Activated CD4-positive, alpha-beta T cell treated with anti-CD3 and anti-CD28 coated beads for 48 hours (primary cell): ENCODE measurements around the gene NLRP3.
"Not testable (repeated sequence)": the region's sequence is repeated elsewhere in the genome, so short reads cannot be mapped to it uniquely, and the experiment has no call there.

Source experiments
- DNase-seq: peaks from one replicate; pipeline ENCODE4 v3.0.0-alpha.2; 2020

The NLRP3 gene

GRCh38 chr1:247472035-247472434, 56.1 kb downstream of the NLRP3 start:
- no peak for DNase-seq

DNA sequence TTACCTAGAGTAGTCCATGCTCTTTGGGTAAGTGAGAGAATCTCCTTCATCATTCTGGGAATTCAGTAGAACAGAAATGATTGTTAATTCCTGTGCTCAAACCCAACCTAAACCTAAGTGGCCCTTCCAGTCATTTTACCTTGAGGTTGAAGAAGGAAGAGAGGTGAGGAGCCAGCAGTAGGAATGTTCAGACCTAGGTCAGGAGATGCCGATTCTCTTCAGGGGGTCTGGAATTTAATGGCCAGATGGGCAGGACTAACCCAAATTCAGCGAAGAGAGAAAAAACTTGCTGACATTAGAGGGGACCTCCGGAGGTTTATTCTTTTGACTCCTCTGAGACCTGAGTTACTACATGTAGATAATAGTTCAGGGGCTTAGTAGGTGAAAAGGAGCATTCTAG, 58.4 kb downstream of the NLRP3 start:
- no peak for DNase-seq

DNA sequence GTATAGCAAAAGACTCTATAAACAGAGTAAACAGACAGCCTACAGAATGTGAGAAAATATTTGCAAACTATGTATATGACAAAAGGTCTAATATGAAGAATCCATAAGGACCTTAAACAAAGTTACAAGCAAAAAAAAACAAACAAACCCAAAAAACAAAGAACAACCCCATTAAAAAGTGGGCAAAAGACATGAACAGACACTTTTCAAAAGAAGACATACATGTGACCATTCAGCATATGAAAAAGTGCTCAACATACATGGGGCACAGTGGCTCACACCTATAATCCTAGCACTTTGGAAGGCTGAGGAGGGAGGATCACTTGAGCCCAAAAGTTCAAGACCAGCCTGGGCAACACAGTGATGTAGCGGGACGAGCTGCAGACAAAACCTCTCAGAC, 59.8 kb downstream of the NLRP3 start:
- no peak for DNase-seq

- DNase-seq = not testable (repeated sequence)
These were observed 60.5 kb downstream of the NLRP3 start for GRCh38 chr1:247476328-247477058.

- no peak for DNase-seq
These were observed 66.8 kb downstream of the NLRP3 start for GRCh38 chr1:247482747-247483146.

DNA sequence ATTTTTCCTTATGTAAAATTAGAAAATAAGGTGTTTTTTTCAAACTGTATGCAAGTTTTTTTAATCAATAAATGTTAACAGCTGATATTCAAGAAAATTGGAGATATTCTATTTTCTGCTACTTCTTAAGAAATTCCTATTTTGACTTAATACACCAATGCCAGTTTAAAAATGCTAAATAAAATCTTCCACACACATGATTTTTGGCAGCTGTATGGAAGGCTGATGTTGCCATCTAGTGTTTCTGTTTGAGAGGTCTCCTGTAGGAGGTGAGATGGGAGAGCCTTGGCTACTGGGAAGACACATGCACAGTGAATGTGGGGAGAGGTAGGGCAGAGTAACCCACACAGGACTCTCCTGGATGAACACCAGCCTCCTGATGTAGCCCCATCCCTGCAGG, 71.1 kb downstream of the NLRP3 start:
- peak; percentile 14 for DNase-seq

GRCh38 chr1:247491328-247491727, 75.4 kb downstream of the NLRP3 start:
- DNase-seq = no peak

- no peak for DNase-seq
These were observed 77.1 kb downstream of the NLRP3 start for GRCh38 chr1:247493106-247493505.

DNA sequence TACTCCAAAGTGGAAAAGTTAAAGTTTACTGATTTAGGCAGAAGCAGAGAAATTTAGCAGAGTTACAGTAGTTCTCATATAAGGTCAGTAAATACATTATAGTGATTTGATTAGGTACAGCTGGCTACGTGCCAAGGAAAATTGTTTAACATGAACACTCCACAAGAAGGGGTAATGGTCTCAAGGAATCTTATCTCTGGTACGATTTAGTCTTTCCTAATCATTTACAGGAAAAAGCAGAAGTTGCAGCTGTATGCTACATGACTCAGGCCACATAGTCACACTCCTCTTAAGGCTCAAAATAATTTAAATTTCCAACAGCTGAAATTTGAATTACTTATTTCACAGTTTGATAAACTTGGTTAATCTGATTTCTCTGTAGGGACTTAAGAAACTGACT, 78.8 kb downstream of the NLRP3 start:
- no peak for DNase-seq

DNA sequence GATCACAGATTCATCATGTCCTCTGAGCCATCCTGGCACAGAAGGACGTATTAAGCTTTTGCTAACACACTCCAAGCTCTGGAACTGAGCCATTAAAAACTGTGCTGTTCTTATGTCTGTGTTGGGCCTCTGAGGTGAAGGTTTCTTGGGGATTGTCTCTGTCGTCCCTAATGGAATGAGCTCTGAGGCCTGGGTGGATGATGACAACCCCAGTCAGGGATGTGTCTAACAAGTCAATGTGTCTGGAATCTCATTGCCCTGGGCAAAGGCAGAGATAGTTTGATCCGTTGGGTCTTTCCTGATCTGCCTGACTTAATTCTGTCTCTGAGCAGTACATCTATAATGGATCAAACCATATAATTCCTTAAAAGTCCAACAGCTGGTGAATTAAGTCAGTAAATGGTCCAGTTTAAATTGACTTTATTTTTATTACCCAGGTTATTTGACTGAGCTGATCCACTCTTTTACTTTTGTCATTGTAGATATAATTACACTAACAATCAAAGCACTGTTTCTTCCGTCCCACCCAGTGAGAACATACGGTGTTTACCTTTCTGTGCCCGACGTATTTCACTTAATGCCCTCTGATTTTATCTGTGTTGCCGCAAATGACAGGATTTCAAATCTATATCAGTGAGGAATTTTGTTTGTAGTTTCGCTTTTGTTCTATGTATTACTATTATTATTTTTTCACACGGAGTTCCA, 80.8 kb downstream of the NLRP3 start:
- DNase-seq = no peak
